HG02870 (cell line): ENCODE data around the gene ALDH3B1.
A peak's percentile ranks its signal among the peaks of the same experiment; 100 is the strongest.

Experiments used
- ATAC-seq: cut with Tn5 transposase; IDR thresholded peaks from one replicate; pipeline ENCODE4 v1.9.1; 2021; ENCODE audit warnings: mild to moderate bottlenecking, moderate library complexity; ENCODE audit not compliant: unreplicated experiment

The ALDH3B1 gene

GRCh38 chr11:67996622-67997474 lies 13.3 kb upstream of the ALDH3B1 start:
- ATAC-seq = no peak

GRCh38 chr11:67997475-67997921 lies 12.6 kb upstream of the ALDH3B1 start:
- no peak for ATAC-seq

- no peak for ATAC-seq
Measured at GRCh38 chr11:67998150-67999045, 11.7 kb upstream of the ALDH3B1 start.

GRCh38 chr11:67999201-67999629 lies 10.9 kb upstream of the ALDH3B1 start:
- ATAC-seq = no peak

GRCh38 chr11:67999704-68000103 lies 10.4 kb upstream of the ALDH3B1 start:
- ATAC-seq = no peak

- ATAC-seq = no peak
Measured at GRCh38 chr11:68002575-68002937, 7.6 kb upstream of the ALDH3B1 start.

GRCh38 chr11:68002938-68003845 lies 6.9 kb upstream of the ALDH3B1 start:
- ATAC-seq = peak; percentile 34

- ATAC-seq = peak; percentile 41
Measured at GRCh38 chr11:68003846-68004550, 6.1 kb upstream of the ALDH3B1 start, which contains the start of gene UNC93B1. TSS of gene UNC93B1 (minus strand) at chr11:68004097. CDS start at chr11:68004043, 54 bp downstream.

GRCh38 chr11:68004551-68005335 lies 5.4 kb upstream of the ALDH3B1 start:
- ATAC-seq = no peak

GRCh38 chr11:68006606-68007166 lies 3.4 kb upstream of the ALDH3B1 start:
- ATAC-seq = no peak

GRCh38 chr11:68007498-68008380 lies 2.4 kb upstream of the ALDH3B1 start:
- ATAC-seq = no peak

- no peak for ATAC-seq
Measured at GRCh38 chr11:68008381-68009337, 1.5 kb upstream of the ALDH3B1 start.

GRCh38 chr11:68009391-68010089 lies 587 bp upstream of the ALDH3B1 start:
- no peak for ATAC-seq

GRCh38 chr11:68011051-68011943 lies 1.2 kb downstream of the ALDH3B1 start:
- ATAC-seq = no peak
